Epithelial cell of esophagus (primary cell): ENCODE data around the gene GRB10.
A peak's percentile ranks its signal among the peaks of the same experiment; 100 is the strongest.

Experiments used
- DNase-seq: peaks from one replicate; pipeline ENCODE4 v3.0.0; 2010; ENCODE audit warnings: low read depth
- H3K4me3 ChIP-seq: 2 replicates; pipeline ENCODE4 v1.5.1; 2011; ENCODE audit warnings: mild to moderate bottlenecking, low read length, control low read depth
- TF ChIP-seq, protein P1 (sequence below): IDR thresholded peaks from 2 replicates; pipeline ENCODE4 v1.5.1; 2011; ENCODE audit warnings: low read depth, mild to moderate bottlenecking, low read length, control low read depth, inconsistent platforms; ENCODE audit not compliant: insufficient read depth; ENCODE audit errors: missing control alignments

Gene GRB10

DNA sequence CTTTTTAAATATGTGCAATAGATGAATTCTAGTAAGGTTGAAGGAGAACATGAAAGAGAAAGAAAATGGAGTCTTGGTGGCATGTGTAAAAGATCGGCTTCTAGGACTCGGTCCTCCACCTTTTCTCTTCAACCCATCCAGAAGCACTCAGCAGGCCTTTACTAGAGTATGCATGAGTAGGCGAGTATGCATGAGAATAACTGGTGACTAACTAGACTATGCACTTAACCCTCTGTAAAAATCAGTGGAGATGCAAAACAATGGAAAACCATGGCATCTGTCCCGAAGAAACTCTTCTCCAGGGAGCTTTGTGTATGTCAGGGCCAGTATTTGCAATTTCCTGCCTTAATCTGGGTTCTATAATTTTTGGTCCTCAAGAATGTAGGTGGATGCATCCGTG is 40.0 kb upstream of the GRB10 start:
- TF ChIP-seq, protein P1, sequence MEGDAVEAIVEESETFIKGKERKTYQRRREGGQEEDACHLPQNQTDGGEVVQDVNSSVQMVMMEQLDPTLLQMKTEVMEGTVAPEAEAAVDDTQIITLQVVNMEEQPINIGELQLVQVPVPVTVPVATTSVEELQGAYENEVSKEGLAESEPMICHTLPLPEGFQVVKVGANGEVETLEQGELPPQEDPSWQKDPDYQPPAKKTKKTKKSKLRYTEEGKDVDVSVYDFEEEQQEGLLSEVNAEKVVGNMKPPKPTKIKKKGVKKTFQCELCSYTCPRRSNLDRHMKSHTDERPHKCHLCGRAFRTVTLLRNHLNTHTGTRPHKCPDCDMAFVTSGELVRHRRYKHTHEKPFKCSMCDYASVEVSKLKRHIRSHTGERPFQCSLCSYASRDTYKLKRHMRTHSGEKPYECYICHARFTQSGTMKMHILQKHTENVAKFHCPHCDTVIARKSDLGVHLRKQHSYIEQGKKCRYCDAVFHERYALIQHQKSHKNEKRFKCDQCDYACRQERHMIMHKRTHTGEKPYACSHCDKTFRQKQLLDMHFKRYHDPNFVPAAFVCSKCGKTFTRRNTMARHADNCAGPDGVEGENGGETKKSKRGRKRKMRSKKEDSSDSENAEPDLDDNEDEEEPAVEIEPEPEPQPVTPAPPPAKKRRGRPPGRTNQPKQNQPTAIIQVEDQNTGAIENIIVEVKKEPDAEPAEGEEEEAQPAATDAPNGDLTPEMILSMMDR = no peak
- no peak for DNase-seq
- no peak overlapping the region for H3K4me3 ChIP-seq

DNA sequence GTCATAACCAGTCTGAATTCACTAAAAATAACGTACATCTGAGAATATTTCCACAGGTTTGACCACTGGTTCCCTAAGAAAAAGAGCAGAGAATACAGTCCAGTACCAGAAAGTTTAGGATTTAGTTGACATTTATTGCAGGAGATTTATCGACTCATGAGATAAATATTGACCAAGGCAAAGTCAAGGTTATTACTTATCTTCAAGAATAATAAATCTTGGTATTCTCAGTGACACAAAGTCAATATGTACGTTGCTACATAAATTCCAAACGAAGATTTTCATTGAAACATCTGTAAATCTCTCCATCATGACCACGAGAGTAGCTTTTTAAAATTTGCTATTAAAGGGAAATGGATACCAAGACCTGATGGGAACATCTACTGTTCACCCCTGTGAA is 39.4 kb upstream of the GRB10 start:
- no peak for DNase-seq
- TF ChIP-seq, protein P1 = no peak
- no peak overlapping the region for H3K4me3 ChIP-seq

DNA sequence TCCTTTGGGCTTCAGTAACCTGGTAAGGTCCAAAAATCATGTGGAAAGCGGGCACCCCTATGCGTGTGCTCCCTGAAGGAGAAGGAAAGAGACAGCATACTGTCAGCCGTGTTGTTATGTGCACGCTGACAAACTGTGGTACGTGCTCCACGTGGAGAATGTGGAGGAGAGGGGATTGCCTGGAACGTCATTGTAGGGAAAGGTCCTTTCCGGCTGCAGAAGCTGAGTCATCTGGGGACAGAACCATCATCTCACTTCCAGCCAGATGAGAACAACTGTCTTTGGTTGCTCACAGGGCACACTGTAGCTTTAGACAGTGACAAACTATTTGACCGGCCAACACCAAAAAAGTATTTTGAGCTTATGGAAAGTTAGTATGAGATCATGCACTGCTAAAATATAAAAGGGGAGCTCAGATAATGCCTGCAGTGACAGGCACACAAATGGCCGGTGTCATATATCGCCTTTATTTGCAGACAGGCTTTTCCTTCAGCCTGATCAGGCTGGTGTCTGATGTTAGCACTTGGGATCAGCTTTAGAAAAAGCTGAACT is 38.8 kb upstream of the GRB10 start:
- no peak overlapping the region for H3K4me3 ChIP-seq
- TF ChIP-seq, protein P1 = no peak
- DNase-seq = peak; percentile 27

DNA sequence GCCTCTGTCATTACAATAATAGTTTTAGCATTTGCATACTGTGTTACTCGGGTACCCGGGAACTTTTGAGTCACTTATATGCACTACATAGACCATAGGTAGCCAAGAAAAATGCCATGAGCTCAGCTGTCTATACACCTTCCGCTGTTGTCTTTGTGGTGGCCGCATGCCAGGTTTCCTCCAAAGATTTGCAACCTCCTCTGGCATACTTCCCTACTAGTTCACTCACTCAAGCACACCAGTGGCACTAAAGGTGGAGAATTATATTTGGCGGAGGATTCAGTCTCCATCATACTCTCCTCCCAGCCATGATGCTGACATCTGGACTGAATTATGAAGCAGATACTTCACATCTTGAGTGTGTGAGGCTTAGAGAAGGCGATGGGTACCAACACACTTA is 35.6 kb upstream of the GRB10 start:
- TF ChIP-seq, protein P1 = no peak

DNA sequence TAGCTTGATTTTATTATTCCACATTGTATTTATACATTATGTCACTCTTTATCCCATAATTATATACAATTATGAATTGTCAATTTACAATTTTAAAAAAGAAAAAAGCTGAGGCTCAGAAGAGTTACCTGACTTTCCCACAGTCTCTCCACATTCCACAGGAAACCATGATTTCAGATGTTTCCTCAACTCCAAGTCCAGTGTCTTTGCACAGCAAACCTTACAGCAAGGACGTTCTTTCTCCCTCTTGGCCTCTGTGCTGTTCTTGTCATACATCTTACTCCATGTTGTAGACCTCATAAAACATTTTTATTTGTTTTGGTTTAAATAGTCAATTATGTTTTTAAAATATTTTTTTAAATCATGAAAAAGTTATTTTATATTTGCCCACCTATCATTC is 34.9 kb upstream of the GRB10 start:
- TF ChIP-seq, protein P1 = no peak
- H3K4me3 ChIP-seq = no peak overlapping the region
- DNase-seq = no peak

More for the DNA sequence above, 35.6 kb upstream of the GRB10 start:
- no peak overlapping the region for H3K4me3 ChIP-seq
- DNase-seq = peak; percentile 54

DNA sequence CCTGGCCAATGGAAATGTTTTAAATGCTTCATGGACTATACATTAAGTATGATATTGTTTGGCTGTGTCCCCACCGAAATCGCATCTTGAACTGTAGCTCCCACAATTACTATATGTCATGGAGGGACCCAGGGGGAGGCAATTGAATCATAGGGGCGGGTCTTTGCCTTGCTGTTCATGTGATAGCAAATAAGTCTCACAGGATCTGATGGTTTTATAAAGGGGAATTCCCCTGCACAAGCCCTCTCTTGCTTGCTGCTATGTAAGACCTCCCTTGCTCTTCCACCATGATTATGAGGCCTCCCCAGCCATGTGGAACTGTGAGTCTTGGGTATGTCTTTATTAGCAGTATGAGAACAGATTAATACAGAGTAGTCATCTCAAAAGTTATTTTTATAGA is 32.4 kb upstream of the GRB10 start:
- no peak overlapping the region for H3K4me3 ChIP-seq
- TF ChIP-seq, protein P1 = no peak
- peak; percentile 47 for DNase-seq

DNA sequence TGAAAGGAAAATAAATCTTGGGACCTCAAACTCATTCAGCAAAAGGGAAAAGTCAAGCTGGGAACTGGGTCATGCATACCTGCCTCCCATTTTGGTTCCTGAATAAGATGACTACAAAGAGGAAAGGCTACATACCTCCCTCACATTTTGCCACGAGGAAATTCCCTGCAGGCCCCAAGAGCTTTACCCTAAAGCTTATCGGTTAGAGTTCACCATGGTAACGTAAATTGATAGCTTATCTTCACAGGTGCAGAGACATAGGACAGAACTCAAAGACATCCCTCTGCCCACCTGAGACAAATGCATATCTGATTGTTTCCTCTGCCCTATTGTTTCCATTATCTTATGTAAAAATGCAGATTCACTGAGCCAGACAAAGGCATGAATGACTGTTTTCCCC is 31.5 kb upstream of the GRB10 start:
- no peak overlapping the region for H3K4me3 ChIP-seq
- TF ChIP-seq, protein P1 = no peak
- no peak for DNase-seq
